Activated T-helper 1 cell treated with anti-CD3 and anti-CD28 coated beads, Interleukin-2, amount 50 U/mL, for 16 hours (primary cell): Measurements from ENCODE around the gene SCNN1A.

Source experiments
- DNase-seq, 2 donors: peaks; one replicate each; pipeline ENCODE4 v3.0.0-alpha.2; 2020; ENCODE audit warnings: low read depth in 1 of 2, low spot score in 1 of 2

Gene SCNN1A

DNA sequence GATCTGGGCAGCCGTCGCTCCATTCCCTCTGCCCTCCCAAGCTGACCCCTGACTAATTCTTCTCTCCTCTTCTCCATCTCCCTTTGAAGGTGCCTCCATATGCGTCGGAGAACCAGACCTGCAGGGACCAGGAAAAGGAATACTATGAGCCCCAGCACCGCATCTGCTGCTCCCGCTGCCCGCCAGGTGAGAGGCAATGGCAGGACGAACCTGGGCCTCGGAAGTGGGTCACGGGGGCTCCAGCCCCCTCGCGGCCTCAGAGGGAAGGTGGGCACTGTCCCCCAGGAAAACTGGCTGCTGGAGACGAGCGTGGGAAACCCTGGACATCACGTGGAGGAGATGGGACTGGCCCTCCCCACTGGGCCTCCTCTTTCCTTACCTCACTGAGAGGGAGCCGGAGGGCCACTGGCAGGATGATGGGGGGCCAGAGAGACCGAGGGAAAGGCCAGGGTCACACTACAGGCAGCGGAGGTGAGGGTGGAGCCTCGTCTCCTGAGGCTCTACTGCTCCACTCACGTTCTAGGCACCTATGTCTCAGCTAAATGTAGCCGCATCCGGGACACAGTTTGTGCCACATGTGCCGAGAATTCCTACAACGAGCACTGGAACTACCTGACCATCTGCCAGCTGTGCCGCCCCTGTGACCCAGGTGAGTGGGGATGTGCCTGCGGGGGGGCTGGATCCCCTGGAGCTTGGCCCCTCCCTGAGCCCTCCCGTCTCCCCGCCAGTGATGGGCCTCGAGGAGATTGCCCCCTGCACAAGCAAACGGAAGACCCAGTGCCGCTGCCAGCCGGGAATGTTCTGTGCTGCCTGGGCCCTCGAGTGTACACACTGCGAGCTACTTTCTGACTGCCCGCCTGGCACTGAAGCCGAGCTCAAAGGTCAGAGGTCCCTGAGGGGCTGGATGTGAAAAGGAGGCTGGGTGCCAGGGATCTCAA, 9.4 kb upstream of the SCNN1A start:
- DNase-seq: no peak

DNA sequence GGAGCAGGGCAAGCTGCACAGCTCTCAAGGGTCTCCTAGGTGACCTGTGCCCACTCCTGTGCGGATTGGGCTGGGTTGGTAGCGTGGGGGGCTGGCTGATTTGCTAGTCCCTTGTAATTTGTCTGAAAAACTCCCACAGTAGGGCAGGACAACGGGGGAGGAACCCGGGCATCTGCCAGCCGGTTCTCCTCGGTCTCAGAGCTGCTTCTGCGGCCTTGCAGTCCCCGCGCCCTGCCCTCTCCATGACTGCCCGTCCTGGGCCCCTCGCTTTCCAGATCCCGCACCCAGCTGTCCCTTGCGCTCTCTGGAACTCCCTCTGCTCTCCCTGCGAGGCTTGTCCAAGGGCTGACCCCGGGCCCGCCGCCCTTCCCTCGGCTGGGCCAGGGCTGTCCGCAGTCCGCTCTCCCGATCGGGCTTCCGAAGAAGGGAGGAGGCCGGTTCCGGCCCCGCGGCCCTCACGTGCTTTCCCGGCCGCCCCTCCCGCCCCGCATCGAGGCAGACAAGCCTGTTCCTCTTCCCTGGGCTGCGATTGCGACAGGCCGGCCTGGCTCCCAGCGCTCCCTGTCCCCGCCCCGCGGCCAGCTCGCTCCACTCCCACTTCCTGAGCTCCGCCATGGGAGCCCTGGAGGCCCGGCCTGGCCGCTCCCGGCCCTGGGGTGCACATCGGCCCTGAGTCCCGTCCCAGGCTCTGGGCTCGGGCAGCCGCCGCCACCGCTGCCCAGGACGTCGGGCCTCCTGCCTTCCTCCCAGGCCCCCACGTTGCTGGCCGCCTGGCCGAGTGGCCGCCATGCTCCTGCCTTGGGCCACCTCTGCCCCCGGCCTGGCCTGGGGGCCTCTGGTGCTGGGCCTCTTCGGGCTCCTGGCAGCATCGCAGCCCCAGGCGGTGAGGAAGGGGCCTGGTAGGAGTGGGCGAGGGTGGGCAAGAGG, 8.5 kb upstream of the SCNN1A start, which contains the start of gene LTBR:
Gene LTBR (plus strand): TSS at position 591 of the 927 bp plus-strand sequence. CDS start 197 bp downstream, at position 788.
- no peak for DNase-seq

DNA sequence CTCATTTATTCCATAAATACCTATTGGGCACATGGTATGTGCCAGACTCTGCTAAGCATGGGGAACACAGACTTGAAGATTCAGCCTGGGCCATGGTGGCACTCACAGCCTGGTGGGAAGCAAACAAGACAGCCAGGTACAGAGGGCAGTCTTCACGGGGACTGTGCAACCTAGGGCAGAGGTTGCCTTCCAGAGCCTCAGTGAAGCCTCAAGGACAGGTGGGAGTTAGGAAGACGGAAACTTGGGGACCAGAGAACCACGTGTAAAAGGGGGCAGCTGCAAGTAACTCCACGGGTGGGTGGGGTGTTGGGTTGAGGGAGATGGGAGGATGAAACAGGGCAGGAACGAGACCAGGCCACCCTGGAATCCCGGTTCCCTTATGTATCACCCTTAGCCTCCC, 7.6 kb upstream of the SCNN1A start:
- DNase-seq: no peak

DNA sequence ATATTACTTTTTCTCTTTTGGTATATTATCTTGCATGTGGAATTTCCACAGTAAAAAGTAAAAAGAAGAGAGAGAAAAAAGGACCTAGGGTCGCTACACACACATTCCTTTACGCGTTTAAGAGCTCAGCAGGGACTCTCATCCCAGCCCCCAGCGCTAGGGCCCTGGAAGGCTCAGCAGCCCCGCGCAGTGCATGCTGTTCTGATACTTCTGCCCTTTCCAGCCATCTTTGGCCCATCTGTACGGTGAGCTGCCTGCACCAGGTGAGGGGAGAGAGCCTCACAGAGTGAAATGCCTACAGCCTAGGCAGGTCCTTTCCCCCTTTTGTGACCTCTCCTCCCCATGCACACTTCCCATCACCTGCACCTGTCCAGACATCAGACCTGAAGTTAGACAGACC, 7.0 kb upstream of the SCNN1A start:
- DNase-seq: no peak

DNA sequence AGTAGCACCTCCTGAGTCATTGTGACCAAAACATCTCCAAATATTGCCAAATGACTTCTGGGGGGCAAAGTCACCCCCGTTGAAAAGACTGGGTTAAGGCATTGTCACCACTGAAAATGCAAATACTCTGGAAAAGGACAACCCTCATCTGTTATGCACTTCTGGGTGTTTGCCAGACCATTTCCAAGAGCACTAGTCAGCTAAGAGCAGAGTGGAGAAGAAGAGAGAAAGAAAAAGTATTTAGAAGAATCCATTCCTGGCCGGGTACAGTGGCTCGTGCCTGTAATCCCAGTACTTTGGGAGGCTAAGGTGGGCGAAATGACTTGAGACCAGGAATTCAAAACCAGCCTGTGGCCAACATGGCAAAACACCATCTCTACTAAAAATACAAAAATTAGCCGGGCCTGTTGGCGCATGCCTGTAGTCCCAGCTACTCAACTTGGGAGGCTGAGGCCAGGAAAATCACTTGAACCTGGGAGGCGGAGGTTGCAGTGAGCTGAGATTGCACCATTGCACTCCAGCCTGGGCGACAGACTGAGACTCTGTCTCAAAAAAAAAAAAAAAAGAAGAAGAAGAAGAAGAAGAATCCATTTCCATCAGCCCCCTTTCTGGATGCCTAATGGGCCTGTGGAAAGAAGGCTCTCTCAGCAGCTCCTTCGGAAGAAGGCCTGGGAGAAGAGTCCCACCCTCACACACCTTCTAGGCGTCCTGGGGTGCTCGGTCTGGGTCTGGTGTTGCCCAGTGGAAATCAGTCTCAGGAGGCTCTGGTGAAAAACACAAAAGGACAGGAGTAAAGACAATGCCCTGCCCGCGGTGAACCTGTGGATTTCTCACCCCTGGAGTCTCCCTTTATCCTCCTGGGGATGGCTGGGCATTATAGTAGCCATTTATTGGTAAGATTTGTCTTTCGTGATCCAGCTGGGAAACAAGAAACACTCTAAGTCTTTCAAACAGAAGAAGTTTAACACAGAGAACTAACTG, 5.1 kb upstream of the SCNN1A start:
- DNase-seq: no peak

DNA sequence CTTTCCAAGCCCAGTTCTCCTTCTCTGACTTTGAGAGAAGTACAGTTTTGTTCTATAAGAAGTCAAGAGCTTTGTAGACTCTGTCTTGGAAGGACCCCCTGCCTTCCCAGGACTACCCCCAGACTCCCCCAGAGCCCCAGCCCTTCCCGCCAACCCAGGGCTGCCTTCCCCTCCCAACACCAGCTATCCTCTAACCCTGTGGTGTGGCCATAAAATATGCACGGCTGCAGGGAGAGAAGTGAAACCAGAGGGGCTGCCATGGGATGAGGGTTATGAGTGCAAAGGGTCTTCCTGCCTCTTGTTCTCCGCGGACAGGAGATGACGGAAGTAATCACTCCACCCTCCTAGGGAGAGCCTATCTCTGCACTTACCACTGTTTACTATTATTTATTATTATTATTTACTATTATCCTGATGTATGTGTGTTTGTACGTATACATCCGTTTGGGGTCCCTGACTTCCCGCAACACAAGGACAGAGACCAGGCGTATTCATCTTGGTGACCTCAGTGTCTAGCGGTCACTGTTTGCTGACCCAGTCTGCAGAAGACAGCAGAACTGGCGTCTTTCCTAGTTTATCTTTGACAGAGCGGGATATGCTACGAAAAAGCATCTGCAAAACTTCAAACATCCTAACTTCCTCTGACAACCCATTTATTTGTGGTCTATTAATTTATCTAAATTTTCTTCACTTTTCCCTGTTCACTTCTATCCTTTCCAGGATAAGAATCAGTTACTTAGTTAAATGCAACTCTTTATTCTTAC, 3.5 kb upstream of the SCNN1A start:
- DNase-seq: no peak

DNA sequence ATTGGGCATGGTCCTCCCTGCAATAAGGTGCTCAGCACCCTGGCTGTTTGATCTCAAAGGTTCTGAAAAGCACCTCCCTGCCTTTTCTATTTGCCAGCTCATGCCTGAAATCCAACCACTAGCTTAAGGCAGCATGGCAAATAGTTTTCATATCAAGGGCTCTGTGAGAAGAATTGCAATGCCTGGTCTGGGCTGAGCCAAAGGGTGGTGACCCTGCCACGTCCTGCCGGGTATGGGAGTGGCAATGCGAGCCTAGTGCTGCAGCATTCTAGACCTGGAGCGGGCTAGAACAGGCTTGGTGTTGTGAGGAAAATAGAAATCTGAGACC, 2.3 kb upstream of the SCNN1A start:
- DNase-seq: no peak

DNA sequence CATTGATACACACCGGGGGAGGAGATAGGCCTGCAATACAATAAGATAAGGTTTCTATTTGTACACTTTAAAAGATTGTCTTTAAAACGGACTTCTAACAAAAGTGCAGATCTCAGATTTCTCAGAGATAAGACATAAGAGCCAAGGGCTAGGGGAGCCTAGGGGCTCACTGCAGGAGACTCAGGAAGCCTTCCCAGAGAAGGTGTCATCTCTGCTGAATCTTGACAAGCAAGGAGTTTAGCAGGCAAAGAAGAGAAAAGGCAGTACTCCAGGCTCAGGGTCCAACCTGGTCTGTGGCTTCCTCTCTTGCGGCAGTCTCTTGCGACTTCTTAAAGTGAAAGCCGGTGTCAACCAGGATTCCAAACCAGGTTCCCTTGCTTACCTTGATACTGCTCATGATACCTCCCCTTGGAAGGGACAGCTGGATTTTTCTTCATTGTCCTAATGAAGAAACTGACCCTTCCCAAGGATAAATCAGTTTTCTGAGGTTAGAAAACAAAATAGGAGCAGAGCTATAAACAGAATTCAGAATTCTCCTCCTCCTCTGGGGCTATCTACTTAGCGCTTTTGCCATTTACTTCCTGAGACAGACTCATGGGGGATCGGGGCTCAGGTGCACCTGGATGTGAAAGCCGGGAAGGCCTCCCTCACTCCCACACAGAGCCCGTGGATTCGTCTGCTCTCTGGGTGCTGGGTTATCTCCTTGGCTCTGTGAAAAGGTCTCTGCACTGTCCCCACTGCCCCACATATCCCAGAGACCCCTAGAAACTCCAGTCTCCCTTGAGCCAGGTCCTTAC, 1.7 kb upstream of the SCNN1A start:
- no peak for DNase-seq

DNA sequence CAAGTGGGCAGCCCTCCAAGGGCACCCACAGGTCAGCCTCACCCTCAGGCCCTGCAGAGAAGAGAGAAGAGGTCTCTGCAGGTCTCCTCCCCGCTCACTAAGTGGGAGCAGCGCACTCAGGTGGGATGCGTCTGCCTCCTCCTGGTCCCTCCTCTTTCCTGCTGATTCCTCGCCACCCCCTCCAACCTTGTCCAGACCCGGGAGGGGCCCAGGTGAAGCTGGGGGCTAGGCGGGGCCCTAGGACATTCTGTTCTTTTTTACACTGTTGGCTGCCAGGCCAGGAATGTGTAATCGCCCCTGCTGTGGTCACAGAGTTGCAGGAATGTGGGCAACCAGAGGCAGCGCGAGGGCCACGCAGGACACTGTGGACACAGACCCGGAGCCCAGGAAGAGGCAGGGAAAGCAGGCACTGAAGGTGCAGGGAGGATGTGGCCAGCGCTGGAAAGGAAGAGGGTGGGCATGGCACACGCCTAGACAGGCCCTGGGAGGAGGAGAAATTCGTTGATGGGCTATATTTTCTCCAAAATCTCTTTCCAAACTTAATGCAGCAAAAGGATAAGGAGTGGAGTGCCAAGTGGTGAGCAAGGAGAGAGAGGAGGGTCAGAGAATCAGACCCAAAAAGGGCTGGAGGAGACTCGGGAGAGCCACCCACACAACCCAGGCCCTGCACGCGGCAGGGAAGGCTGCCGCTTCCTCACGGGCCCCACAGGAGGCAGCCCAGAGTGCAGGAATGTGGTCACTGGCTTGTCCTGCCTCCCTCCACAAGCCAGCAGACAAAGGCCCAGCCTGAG, 911 bp upstream of the SCNN1A start:
- no peak for DNase-seq

DNA sequence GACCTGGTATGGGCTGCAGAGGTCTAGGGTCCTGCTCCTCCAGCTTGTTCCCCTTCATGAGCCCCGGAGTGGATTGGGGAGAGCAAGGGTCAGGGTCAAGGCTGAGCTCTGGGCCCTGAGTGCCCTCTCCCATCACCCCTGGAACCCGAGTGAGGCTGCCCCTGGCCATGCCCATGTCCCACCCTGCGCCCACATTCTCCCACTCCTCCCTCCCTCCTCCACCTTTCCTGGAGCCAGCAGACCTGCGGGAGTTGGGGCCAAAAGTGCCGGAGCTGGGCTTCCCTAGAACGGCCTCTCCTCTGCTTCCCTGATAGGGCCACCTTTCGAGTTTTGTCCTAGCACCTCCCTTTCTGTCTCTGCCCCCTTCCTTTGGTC, 590 bp downstream of the SCNN1A start:
- DNase-seq: no peak

DNA sequence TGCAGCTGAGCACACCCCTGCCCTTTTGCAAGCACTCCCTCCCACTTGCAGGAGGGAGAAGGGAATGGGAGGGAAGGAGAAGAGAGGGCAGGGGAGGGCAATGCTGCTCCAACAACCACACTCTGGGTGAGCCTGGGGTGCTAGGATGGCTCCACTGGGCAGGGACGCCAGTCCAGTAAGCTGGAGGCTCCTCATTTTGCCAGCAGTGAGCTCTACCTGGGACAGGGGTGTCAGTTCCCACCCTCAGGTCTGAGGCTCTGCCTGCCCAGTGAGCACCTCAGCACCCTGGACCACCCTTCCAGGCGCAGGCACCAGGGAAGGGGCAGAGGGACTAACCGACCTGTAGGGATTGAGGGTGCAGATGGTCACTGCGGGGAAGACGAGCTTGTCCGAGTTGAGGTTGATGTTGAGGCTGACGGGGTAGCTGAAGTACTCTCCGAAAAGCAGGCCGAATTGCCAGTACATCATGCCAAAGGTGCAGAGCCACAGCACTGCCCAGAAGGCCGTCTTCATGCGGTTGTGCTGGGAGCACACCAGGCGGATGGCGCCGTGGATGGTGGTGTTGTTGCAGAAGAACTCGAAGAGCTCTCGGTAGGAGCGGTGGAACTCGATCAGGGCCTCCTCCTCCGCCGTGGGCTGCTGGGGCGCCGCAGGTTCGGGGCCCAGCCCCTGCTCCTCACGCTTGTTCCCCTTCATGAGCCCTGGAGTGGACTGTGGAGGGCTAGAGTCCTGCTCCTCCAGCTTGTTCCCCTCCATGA, 1.2 kb downstream of the SCNN1A start:
- DNase-seq: no peak

DNA sequence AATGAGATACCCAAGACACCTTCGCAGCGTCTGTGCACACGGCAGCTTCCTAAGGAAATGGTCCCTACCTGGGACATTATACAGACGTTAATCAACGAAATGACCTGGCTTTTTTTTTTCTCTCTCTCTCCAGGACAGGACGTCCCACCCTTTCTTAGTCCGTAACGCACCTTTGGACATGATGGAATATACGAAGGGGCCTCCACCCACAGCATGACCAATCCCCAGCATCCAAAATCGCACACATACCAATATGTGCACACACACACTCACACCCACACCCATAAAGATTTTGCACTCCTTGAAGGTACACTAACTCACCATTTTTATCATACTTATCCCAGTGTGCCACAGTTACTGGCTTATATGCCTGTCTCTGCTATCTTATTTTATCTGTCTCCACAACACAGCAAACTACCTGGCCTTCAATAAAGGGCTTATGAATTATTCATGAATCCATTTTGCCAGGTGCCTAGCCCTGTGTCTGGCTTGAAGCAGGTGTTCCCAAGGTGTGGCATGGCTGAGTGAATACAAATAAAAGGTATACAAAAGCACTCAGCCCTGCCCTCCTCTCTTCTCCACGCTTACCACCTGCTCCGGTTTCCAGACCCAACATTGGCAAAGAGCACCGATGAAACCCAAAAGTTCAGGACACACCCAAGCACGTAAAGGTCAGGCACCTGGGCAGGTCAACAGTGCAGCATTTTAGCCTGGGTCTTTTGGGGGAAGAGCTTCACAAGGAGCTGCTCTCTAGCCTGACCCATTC, 2.2 kb downstream of the SCNN1A start:
- no peak for DNase-seq

DNA sequence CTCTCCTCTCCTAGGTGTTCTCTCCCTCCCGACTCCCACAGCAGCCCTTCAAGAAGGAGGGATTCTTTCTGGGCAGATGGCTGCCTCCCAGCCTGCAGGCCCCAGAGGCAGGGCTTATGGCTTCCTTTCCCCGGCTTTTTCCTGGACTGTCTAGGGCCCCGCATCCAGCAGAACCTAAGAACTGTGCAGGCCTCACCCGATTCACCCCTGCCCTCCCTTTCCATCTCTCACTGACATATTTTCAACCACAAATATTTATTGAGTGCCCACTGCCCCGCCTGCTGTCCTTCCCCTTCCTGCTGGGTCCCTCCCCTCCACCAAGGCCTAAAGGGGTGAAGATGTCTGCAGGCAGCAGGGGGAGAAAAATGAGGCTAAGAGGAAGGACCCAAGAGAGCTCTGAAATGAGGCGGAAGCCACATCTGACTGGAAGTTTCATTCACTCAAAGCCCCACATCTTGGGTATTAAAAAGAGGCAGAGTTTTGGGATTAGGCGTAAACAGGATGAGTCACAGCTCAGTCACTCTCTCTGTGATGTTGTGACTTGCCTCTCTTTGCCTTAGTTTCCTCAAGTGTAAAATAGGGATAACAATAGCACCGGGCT, 2.9 kb downstream of the SCNN1A start:
- DNase-seq: no peak

DNA sequence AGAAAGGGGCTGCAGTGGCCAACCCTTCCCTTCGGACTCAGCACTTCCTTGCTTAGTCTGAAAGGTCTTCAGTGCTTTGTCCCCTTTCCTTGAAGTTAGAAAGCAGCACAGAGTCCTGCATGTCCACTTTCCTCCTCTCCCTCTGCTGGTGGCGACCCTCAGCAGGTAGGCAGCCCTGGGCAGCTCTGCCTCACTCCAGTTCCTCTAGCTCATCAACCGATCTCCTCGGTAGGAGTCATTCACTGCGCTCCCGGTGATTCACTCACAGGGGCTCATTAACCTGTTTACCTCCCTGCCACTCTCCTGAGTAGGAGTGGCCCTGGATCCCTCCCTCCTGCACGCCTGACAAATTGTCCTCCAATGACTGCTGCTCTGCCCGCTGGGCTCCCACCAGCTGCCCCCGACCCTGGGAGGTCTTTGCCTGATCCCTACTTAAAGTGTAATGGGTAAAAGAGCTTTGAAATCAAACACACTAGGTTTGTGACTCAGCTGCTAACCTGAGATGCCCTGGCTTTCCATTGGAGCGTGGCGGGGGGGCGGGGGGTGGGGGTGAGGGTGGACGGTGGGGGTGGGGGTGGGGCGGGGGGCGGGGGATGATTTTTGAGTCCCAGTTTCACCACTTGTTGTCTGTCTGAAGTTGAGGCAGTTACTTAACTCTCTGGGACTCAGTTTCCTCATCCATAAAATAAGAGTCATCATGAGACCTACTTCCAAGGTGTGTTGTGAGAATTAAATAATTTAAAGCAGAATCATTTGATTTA, 4.2 kb downstream of the SCNN1A start:
- DNase-seq: no peak

DNA sequence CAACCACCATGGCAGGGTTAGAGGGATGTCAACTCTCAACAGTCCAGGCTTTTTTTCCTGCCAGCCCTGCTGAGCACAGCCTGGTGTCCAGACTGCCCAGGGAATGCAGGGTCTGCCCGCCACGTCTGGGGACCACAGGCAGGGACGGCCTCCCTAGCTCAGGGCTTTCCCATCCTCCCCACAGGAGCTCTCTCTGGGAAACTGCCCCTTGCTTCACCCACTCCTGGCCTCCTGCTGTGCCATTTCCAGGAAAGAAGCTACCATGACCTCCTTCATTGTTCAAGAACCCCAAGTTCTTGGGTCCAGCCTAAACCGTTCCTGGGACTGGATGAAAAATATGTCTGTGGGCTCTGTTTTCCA, 4.8 kb downstream of the SCNN1A start:
- DNase-seq: no peak
